Activated CD4-positive, alpha-beta T cell treated with anti-CD3 and anti-CD28 coated beads, Interleukin-2, amount 50 U/mL, for 16 hours (primary cell): ENCODE results near the gene CYP26A1.
"Not testable (repeated sequence)": the region's sequence is repeated elsewhere in the genome, so short reads cannot be mapped to it uniquely, and the experiment has no call there.

Experiments used
- DNase-seq: peaks from one replicate; pipeline ENCODE4 v3.0.0-alpha.2; 2020

CYP26A1 gene

DNA sequence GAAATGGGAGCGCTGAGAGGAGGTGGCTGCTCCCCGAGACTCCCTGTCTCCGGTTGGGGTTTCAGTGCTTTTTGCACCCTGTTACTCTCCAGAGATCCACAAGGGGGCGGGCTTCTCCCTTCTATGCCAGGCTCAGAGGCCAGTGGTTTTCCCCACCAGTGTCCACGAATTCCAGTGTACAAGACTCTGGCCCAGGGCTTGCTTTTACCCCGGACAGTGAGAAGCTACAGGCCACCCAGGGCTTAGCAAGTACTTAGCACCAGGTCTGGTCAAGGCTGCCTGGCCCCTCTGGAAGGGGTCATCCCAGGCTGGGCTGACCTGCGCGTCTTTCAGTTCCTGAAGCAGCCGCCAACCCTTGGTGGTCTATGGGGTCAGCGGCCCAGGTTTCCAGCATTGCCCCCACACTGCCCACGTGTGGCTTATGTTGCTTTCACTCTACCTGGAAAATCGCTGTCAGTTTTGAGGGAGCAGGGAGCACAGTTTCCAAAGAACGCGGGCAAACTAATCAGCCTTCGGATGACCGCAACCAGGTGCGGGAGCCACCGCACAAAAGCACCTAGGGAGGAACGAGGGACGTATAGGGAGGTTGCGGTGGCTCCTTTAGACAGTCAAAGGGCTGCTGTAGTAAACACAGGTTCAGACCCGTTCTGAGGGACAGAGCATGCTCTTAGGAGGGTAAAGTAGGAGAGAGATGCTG, 6.8 kb downstream of the CYP26A1 start:
- DNase-seq: peak; percentile 48

DNA sequence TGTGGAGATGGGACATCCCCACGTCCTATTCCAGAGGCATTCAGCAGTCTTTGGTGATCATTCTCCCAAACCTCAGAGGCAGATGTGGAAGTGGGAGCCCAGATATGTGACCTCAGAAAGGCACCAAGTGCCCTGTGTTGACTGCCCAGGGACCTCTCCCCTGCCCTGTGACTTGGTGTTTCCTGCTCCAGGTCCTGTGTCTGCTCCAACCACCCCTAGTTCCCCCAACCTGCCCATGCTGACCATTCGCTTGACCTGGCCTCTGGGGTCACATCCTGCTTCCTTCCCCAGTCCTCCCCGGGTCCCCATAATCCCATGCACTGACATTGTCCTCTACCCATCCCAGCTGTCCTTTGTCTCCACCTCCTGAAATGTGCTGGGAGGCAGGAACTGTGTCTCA, 7.6 kb downstream of the CYP26A1 start:
- DNase-seq: no peak

DNA sequence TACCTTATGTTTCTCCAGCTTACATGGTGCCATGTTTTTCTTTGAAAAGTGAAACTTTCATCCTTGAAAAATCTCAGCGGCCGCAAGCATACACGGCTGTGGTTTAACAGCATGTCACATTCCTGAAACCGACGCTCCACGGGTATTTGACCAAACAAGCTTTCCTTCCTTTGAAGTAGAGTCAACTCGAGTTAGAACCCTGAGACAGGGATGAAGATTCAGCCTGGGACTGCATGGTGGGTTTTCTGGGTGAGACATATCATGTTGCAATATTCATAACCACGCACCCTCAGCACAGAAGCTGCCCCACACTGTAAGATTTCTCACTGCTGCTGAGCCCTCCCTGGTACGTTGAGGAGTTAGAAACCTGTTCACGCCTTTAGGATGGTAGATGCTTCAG, 8.1 kb downstream of the CYP26A1 start:
- DNase-seq: no peak

DNA sequence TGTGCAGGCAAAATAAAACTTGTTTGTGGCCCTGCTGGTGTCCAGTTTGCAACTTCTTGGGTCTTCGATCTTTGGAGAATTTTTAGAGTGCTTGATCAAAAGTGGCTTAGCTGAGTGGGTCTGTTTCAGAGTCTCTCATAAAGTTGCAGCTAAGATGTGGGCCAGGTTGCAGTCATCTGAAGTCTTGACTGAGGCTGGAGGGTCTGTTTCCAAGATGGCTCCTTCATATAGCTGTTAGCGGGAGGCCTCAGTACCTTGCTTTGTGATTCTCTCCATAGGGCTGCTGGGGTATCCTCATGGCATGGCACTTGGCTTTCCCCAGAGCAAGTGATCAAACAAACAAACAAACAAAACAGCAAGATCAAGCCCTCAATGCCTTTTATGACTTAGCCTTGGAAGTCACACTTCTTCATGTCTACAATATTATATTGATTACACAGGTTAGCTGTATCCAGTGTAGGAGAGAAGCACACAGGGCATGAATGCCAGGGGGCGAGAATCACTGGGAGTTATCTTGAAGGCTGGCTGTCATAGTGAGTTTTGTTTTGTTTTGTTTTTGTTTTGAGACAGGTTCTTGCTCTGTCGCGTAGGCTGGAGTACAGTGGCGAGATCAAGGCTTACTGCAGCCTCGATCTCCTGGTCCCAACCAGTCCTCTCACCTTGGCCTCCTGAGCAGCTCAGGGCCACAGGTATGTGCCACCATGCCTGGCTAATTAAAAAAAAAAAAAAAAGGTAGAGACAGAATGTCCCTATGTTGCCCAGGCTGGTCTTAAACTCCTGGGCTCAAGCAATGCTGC, 10.2 kb downstream of the CYP26A1 start:
- DNase-seq: no peak

DNA sequence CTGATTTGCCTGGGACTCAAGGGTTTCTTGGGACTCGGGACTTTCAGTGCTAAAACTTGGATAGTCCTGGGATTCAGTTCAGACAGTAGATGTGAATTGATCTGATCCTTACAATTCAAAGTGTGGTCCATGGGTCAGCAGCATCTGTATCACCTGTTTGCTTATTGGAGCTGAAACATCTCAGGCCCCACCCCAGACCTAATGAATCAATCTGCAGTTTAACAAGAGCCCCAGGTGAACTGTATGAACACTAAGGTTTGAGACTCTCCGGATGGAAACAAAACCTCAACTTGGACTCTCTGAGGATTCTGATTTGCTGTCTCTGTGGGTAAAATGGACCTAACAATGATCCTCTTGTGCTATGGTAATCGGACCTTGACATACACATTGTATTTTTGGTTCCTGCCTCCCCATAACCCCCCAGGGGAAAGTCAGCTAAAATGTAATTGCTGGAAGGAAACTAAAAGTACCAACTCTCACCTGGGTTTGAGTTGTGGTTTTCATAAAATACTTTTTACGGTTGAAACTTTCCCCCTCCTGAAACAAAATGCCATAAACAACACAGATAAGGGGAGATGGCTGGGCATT, 11.7 kb downstream of the CYP26A1 start:
- DNase-seq: no peak

DNA sequence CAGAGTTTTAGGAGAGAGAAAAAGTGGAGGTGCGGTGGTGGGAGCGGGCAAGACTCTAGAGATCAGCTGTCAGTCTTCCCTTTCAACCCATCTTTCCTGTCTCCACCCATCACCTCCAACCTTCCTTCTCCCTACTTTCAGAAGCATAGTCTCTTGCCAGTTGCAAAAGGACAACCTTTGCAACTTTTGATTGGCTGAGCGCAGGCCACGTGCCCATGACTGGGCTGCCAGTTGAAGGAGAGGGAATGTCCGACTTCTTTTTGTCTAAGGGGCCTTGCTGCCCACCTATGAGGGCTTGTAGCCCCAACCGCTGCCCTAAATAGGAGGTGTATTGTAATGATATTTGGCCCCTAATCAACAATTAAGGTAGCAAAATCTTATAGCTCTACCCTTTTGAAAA, 12.6 kb downstream of the CYP26A1 start:
- DNase-seq: no peak

DNA sequence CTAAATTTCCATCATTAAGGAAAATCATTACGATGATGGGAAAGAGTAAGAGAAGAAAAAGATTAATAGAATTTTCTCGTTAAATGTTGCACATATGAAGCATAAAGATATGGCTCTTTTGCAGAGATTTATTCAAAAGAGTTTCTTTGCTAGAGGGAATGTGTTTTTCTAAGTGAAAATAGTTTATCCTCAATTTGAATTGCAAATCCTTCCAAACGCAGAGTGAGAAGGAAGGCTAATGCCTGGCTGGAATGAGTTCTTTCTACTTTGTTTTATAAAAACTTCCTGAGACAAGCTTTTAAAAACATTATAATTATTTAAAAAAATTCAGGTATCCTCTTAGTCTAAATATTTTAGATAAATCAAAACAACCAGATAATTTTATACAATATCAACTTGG, 14.2 kb downstream of the CYP26A1 start:
- DNase-seq: no peak

DNA sequence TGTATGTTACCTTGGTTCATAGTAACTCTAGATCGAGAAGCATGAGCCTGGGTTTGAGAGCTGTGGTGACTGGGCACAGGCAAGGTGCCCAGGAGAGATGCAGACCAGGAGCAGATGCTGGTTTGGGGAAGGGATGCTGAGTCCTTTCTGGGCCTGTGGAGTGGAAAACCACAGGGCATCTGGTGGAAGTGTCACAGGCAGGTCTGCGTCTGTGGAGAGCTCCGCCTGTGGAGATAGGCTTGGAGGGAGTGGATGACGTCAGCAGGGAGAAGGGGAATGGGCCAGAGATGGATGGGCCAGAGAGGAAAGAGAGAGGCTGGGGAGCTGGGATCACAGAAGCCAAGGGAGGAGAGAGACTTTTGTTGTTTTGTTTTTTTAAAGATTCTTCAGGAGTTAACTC, 14.8 kb downstream of the CYP26A1 start:
- DNase-seq: no peak

DNA sequence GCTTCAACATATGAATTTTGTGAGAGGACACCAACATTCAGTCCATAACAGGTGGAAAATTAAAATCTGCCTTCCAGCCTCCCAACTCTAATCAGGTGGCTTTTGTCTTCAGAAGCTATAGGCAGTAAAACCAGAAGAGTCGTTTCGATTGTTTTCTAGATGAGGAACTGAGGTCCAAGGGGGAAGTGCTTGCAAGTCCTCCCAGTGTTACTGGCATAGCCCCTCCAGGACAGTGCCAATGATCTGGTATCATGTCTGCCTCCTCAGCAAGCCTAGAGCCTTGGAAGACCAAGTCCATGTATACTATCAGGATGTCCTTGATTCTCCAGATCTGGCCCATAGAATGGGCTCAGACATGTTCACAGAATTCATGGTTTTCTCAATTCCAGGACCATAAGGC, 16.9 kb downstream of the CYP26A1 start:
- DNase-seq: no peak

DNA sequence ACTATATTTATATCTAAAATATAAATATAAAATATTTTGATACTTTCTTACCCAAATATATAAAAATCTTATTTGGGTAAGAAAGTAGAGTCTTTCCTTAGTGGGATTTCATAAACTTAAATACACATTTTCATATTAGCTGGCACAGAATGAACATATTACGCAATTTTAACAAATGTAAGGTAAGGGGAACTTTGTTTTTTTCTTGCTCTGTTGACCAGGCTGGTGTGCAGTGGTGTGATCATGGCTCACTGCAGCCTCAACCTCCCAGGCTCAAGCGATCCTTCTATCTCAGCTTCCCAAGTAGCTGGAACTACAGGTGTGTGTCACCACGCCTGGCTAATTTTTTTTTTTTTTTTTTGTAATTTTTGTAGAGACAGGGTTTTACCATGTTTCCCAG, 18.3 kb downstream of the CYP26A1 start:
- no peak for DNase-seq

DNA sequence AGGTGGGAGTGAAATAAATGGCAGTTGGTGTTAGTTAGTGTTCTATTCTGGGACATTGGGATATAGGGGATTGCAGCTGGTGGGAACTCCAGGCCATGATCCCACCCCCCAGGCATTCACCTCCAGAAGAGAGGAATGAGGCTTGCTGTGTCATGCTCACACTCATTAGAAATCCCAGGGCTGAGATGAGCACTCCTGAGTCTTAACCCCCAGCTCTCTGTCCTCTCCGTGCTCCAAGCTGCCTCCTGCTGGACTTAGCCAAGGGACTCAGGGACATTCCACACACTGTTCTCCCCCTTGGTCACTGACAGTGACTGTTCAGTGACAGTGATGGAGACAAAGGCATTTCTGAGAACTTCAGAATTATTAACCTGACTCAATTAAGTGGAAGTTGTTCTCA, 21.5 kb downstream of the CYP26A1 start:
- DNase-seq: no peak

DNA sequence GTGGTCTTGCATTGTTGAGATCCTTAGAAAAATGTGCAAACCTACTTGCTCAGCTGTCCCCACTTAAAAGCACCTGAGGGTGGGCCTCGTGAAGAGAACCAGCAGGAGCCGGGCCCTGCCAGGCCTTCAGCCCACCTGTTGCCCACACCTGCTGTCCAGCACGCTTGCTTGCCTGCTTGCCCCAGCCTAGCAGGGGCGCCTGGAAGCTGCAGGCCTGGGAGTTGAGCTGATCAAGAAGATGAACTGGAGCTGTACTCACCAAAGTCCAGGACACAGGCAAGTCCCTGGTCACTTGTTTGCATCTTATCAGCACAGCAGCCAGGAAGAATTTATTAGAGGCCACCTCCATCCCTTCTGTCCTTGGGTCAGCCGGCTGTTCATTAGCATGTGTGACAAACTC, 23.2 kb downstream of the CYP26A1 start:
- DNase-seq: no peak

DNA sequence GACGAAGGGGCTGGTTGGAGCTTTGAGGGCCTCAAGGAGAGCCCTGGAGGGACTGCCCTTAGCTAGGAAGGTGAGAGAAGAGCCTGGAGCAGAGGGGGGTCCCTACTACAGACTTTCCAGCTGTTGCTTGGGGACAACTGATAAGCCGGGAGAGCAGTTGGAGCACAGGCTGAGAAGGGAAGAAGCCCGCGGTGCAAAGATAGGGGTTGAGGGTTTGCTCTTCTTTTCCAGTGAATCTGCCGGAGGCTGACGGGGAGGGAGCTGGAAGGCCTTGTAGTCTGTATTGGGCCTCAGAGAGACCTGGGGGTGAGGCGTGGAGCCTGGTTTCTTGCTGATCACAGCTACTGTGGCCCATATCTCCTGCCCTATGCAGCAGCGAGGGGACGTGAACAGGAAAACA, 23.7 kb downstream of the CYP26A1 start:
- no peak for DNase-seq

DNA sequence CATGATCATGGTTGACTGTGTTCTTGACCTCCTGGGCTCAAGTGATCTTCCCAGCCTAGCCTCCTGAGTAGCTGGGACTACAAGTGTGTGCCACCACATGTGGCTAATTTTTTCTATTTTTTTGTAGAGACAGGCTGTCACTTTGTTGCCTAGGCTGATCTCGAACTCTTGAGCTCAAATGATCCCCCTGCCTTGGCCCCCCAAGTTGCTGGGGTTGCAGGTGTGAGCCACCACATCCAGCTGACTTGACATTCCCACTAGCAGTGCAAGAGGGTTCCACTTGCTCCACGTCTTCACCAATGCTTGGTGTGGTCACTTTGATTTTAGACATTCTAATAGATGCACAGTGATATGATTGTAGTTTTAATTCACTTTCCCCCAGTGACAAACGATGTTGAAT, 25.1 kb downstream of the CYP26A1 start:
- DNase-seq: no peak

DNA sequence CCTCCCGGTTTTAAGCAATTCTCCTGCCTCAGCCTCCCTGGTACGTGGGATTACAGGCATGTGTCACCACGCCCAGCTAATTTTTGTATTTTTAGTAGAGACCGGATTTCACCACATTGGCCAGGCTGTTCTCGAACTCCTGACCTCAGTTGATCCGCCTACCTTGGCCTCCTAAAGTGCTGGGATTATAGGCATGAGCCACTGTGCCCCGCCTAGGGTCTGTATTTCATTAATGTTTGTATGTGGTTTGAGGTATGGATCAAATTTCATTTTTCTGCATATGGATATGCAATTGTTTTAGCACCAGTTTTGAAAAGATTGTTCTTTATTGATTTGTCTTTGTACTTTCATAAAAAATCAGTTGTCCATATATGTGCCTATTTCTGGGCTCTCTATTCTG, 26.0 kb downstream of the CYP26A1 start:
- DNase-seq: no peak

DNA sequence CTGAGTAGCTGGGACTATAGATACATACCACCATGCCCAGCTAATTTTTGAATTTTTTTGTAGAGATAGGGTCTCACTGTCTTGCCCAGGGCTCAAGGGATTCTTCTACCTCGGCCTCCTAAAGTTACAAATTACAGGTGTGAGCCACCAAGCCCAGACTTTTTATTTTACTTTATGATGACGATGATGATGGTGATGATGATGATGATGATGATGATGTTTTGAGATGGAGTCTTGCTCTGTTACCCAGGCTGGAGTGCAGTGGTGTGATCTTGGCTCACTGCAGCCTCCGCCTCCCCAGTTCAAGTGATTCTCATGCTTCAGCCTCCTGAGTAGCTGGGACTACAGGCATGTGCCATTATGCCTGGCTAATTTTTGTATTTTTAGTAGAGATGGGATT, 27.5 kb downstream of the CYP26A1 start:
- not testable (repeated sequence) for DNase-seq

DNA sequence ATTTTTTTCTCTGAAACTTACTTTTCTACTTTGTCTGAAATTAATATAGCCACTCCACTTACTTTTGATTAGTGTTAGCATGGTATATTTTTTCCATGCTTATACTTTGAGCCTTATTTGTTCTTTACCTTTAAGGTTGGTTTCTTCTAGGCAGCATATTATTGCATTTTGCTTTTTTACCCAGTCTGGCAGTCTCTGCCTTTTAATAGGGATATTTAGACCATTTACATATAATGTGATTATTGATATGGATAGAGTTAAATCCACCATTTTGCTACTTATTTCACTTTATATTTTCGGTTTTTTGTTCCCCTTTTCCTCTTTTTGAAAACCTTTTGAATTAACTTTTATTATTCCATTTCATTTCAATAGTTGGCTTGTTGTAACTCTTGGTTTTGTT, 30.3 kb downstream of the CYP26A1 start:
- no peak for DNase-seq

DNA sequence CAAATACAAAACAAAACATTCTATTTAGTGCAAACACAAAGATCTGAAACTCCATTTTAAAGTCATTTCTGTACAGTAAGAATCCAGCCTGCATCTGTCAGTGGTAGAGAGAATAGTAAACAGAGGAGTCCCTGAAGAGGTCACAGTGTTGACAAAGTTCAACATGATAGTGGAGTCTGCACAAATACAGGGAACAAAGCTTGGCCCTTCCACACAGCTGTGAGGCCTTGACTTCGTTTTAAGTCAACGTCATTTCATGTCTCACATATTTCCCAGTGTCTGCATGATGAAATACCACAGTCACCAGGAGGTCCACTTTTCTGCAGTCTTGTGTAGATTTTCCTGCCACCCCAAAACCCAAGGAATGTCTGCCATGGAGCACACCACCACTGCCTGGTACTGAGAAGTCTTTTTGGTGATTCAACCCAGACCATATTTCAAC, 33.0 kb downstream of the CYP26A1 start:
- no peak for DNase-seq

DNA sequence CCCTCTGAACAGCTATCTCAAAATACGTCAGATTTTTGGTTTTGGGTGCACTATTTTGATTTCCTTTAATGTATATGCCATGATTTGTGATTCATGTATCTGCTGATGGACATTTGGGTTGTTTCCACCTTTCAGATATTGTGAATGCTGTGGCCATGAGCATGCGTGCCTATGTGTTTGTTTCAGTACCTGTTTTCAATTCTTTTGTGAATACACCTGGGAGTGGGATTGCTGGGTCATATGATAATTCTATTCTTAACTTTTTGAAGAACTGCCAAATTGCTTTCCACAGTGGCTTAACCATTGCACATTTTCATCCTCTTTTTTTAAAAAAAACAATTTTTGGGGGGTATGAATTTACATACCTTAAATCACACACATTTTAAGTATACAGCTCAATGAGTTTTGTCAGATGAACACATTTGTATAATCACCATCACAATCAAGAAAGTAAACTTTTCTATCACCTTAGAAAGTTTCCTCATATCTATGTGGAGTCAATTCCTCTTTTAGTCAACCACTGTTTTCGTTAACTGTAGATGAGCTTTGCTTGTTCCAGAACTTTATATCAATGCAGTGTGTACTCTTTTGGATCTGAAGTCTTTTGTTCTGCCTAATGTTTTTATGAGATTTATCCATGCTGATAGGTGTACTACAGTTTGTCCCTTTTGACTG, 36.9 kb downstream of the CYP26A1 start:
- DNase-seq: no peak

DNA sequence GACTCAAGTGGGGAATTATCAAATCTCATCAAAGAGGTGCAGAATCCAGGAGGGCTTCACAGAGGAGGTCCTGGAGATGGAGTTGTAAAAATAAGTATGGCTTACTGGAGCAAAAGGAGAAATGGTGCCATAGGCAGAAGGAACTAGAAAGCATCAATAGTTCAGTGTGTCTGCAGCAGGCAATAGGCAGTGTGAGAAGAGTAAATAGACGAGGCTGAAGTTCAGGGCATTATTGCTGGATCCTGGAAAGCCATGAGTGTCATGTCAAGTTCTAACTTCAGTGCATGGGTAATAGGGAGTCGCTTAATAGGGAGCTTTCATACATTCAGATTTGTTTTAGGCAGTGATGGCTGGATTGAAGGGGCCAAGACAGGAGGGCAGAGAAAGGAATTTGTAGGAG, 39.3 kb downstream of the CYP26A1 start:
- no peak for DNase-seq

DNA sequence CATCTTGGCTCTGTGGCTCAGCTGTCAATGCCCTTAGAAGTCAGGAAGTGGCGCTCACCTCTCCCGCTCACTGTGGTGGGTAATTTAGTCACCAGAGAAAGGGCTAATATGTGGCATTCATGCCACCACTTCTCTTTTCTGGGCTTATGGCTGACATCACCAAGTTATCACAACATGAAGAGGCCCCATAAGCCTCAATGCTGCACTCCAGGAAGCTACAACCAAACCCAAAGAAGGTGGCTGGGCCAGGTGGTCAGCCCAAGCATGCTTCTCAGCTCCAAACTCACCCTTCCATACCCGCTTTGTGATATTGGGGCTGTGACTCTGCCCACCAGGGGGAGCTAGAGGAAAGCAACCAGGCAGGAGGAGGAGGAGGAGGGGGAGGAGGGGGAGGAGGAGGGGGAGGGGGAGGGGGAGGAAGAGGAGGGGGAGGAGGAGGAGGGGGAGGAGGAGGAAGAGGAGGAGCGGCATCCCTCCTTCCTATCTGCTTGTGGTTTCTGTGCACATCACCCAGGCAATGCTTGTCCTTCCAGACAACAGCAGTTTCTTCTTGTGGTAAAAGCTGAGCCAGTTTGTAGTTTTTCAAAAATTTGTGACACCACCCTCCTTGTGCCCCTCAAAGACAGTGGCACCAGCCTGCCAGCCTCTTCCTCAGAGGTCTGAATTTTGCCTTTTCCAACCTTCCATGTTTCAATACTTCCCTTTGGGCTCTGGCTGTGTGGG, 42.1 kb downstream of the CYP26A1 start:
- DNase-seq: peak; percentile 63

DNA sequence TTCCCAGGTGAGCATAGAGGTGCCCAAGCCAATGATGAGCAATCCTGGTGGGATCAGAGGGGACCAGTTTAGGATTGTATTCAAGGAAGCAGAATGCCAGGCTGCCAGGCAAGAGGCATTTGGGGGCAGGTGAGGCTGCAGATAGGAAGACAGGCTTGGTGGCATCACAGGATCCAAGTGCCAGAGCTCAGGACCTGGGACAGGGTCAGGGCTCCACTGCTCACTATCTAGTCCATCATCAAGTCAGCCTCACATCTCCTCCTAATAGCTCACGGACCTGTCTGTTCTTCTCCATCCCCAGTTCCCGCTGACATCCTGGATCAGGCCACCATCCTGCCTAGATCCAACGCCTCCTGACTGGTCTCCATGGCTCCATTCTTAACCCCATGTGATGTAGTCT, 47.6 kb downstream of the CYP26A1 start:
- no peak for DNase-seq

DNA sequence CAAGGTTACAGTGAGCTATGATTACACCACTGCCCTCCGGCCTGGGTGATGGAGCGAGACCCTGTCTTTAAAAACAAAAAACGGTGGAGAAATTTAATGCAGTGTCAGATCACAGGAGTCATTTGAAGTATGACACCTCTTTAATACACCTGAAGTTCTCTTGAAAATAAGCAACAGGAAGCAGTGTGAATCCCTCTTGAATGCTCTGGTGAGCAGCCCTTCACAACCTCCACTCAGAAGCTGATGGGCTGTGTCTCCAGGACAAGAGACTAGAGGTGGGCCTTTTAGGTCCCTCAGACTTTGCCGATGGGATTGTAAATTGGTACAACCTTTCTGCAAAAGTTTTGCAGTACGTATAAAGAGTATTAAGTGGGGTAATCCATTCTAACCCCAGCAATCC, 50.1 kb downstream of the CYP26A1 start:
- no peak for DNase-seq
